Superior temporal gyrus (tissue), 1 donor: Measurements from ENCODE around the gene NGEF.
"Not testable (repeated sequence)": the region's sequence is repeated elsewhere in the genome, so short reads cannot be mapped to it uniquely, and the experiment has no call there.

Experiments used
- DNase-seq: peaks from one replicate; pipeline ENCODE4 v3.0.0-alpha.2; 2016; ENCODE audit errors: extremely low spot score

NGEF gene

GRCh38 chr2:232927793-232928550 is 85.1 kb downstream of the NGEF start:
- no peak for DNase-seq

- DNase-seq: no peak
These were observed 85.8 kb downstream of the NGEF start for GRCh38 chr2:232927032-232927792.

- DNase-seq: no peak
These were observed 86.6 kb downstream of the NGEF start for GRCh38 chr2:232926431-232926939.

- no peak for DNase-seq
These were observed 87.3 kb downstream of the NGEF start for GRCh38 chr2:232925821-232926156.

GRCh38 chr2:232925153-232925820 is 87.8 kb downstream of the NGEF start:
- no peak for DNase-seq

- DNase-seq: no peak
These were observed 88.6 kb downstream of the NGEF start for GRCh38 chr2:232924433-232924832.

- no peak for DNase-seq
These were observed 92.3 kb downstream of the NGEF start for GRCh38 chr2:232920760-232921159.

GRCh38 chr2:232920055-232920454 is 93.0 kb downstream of the NGEF start:
- DNase-seq: no peak

- no peak for DNase-seq
These were observed 93.9 kb downstream of the NGEF start for GRCh38 chr2:232919141-232919540.

GRCh38 chr2:232913903-232914302 is 99.2 kb downstream of the NGEF start:
- DNase-seq: no peak

- no peak for DNase-seq
These were observed 101.3 kb downstream of the NGEF start for GRCh38 chr2:232911712-232912277.

- no peak for DNase-seq
These were observed 102.7 kb downstream of the NGEF start for GRCh38 chr2:232910376-232910775.

GRCh38 chr2:232908695-232909094 is 104.4 kb downstream of the NGEF start:
- peak; percentile 19 for DNase-seq

GRCh38 chr2:232907718-232908085 is 105.4 kb downstream of the NGEF start:
- not testable (repeated sequence) for DNase-seq

GRCh38 chr2:232906867-232907717 is 106.0 kb downstream of the NGEF start:
- not testable (repeated sequence) for DNase-seq

GRCh38 chr2:232903989-232904388 is 109.1 kb downstream of the NGEF start:
- no peak for DNase-seq

GRCh38 chr2:232901736-232902578 is 111.1 kb downstream of the NGEF start:
- no peak for DNase-seq

GRCh38 chr2:232900811-232901735 is 112.0 kb downstream of the NGEF start:
- DNase-seq: no peak
